GM19099 (cell line): ENCODE data around the gene CD81.

ENCODE experiments used
- POLR2A ChIP-seq: IDR thresholded peaks from 3 replicates; pipeline ENCODE4 v1.6.1; 2011; ENCODE audit warnings: low read depth; ENCODE audit not compliant: insufficient read length; ENCODE audit errors: extremely low read depth

CD81 gene

GRCh38 chr11:2392241-2392959 is 15.3 kb downstream of the CD81 start:
- TF ChIP-seq POLR2A, result no peak

- no peak for TF ChIP-seq POLR2A
Measured at GRCh38 chr11:2393111-2393868, 16.2 kb downstream of the CD81 start.

- TF ChIP-seq POLR2A, result no peak
Measured at GRCh38 chr11:2393941-2394817, 17.1 kb downstream of the CD81 start.

GRCh38 chr11:2394818-2395105 is 17.7 kb downstream of the CD81 start:
- no peak for TF ChIP-seq POLR2A

GRCh38 chr11:2395211-2395730 is 18.2 kb downstream of the CD81 start:
- no peak for TF ChIP-seq POLR2A

GRCh38 chr11:2395856-2396255 is 18.7 kb downstream of the CD81 start:
- no peak for TF ChIP-seq POLR2A

GRCh38 chr11:2396471-2396870 is 19.4 kb downstream of the CD81 start:
- no peak for TF ChIP-seq POLR2A

GRCh38 chr11:2397005-2397404 is 19.9 kb downstream of the CD81 start:
- no peak for TF ChIP-seq POLR2A

GRCh38 chr11:2398664-2399355 is 21.7 kb downstream of the CD81 start:
- TF ChIP-seq POLR2A, result no peak

GRCh38 chr11:2399488-2400068 is 22.5 kb downstream of the CD81 start:
- TF ChIP-seq POLR2A, result no peak

- TF ChIP-seq POLR2A, result peak; percentile 88
Measured at GRCh38 chr11:2400069-2400761, 23.1 kb downstream of the CD81 start, which contains the start of gene TSSC4. Gene TSSC4 (plus strand): TSS chr11:2400750. CDS start chr11:2402634, 1,884 bp downstream.

GRCh38 chr11:2400762-2401435 is 23.8 kb downstream of the CD81 start:
- no peak for TF ChIP-seq POLR2A

- TF ChIP-seq POLR2A, result no peak
Measured at GRCh38 chr11:2401436-2401984, 24.4 kb downstream of the CD81 start.
